ENCODE measurements around the gene ZNF512B. TPM values are rescaled to one million over a fixed set of nuclear protein-coding genes. Genes with fewer than 3 reads are reported as not detected.
A peak's percentile ranks its signal among the peaks of the same experiment; 100 is the strongest.
"Not testable (repeated sequence)": the region's sequence is repeated elsewhere in the genome, so short reads cannot be mapped to it uniquely, and the experiment has no call there.

ZNF512B gene
- total RNA-seq, 1 donor from 2014 or later = 12.0 TPM

GRCh38 chr20:63973160-63973479 lies 3.4 kb upstream of the ZNF512B start:
- Mint-ChIP-seq H3K27me3 (no peaks in the 10 kb centered on the region), H3K4me1 (peaks cover 30% of the 10 kb centered on the region), H3K36me3 (ENCODE audit: low read depth) (peaks cover 14% of the 10 kb centered on the region), H3K9me3 (no peaks in the 10 kb centered on the region), H3K27ac (no peak overlapping the region), H3K4me3 (no peak overlapping the region)
- ATAC-seq (ENCODE audit: low read depth) (no peak), DNase-seq (no peak)
- ChIA-PET CTCF (interaction anchor here (0.6 to 2.3 kb wide), 12 partner anchors 9 to 750 kb away, joined by 3 to 13 read pairs (median 4); partner anchors contain the start of genes OPRL1, PTK6 and TPD52L2), POLR2A (interaction anchor here (0.9 to 3.4 kb wide), 5 partner anchors 108 to 477 kb away, joined by 4 to 13 read pairs (median 7); partner anchors contain the start of genes ARFRP1, PPDPF, PTK6 and TPD52L2)
- TF ChIP-seq, protein P1, sequence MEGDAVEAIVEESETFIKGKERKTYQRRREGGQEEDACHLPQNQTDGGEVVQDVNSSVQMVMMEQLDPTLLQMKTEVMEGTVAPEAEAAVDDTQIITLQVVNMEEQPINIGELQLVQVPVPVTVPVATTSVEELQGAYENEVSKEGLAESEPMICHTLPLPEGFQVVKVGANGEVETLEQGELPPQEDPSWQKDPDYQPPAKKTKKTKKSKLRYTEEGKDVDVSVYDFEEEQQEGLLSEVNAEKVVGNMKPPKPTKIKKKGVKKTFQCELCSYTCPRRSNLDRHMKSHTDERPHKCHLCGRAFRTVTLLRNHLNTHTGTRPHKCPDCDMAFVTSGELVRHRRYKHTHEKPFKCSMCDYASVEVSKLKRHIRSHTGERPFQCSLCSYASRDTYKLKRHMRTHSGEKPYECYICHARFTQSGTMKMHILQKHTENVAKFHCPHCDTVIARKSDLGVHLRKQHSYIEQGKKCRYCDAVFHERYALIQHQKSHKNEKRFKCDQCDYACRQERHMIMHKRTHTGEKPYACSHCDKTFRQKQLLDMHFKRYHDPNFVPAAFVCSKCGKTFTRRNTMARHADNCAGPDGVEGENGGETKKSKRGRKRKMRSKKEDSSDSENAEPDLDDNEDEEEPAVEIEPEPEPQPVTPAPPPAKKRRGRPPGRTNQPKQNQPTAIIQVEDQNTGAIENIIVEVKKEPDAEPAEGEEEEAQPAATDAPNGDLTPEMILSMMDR (IDR thresholded peaks at IDR 0.05) = no peak
- intact Hi-C loops (cut with micrococcal nuclease) = loop anchor here (2.0 to 5.0 kb wide), 5 partner anchors 266 to 916 kb away; partner anchors contain the start of genes ARFRP1 and ZGPAT

- H3K4me3 Mint-ChIP-seq = no peak overlapping the region
- no peaks in the 10 kb centered on the region for H3K27me3 Mint-ChIP-seq
Measured at GRCh38 chr20:63972312-63973159, 2.8 kb upstream of the ZNF512B start.

GRCh38 chr20:63971960-63972311 lies 2.2 kb upstream of the ZNF512B start:
- H3K4me3 Mint-ChIP-seq; H3K9me3 Mint-ChIP-seq; H3K27me3 Mint-ChIP-seq; H3K27ac Mint-ChIP-seq; DNase-seq; ATAC-seq (ENCODE audit: low read depth): not testable (repeated sequence)
- ChIA-PET CTCF (interaction anchor here (0.7 kb wide), 1 partner anchor 16 kb away, joined by 4 read pairs; the partner anchor contains the start of gene UCKL1), POLR2A (interaction anchor here (0.6 kb wide), 1 partner anchor 1850 kb away, joined by 3 read pairs; no protein-coding TSS in a partner anchor)
- intact Hi-C loops (cut with micrococcal nuclease) = loop anchor here (2.0 to 5.0 kb wide), 5 partner anchors 265 to 915 kb away; partner anchors contain the start of genes ARFRP1 and ZGPAT
- Mint-ChIP-seq H3K36me3 (ENCODE audit: low read depth) (peaks cover 12% of the 10 kb centered on the region), H3K4me1 (peaks cover 22% of the 10 kb centered on the region)

More at GRCh38 chr20:63972312-63973159, 2.8 kb upstream of the ZNF512B start:
- Mint-ChIP-seq H3K9me3 (no peaks in the 10 kb centered on the region), H3K36me3 (ENCODE audit: low read depth) (peaks cover 14% of the 10 kb centered on the region), H3K4me1 (peaks cover 25% of the 10 kb centered on the region), H3K27ac (no peak overlapping the region)
- ATAC-seq (ENCODE audit: low read depth) (no peak), DNase-seq (peak; percentile 12)
- CTCF ChIA-PET = interaction anchor here (0.7 to 2.3 kb wide), 7 partner anchors 9 to 749 kb away, joined by 4 to 12 read pairs (median 4); partner anchors contain the start of genes PTK6, TPD52L2 and UCKL1
- intact Hi-C loops (cut with micrococcal nuclease) = loop anchor here (2.0 to 5.0 kb wide), 5 partner anchors 265 to 915 kb away; partner anchors contain the start of genes ARFRP1 and ZGPAT
- POLR2A ChIA-PET = interaction anchor here (1.8 to 3.4 kb wide), 2 partner anchors 107 to 435 kb away, joined by 7 to 13 read pairs; partner anchors contain the start of genes PTK6 and TPD52L2
- TF ChIP-seq, protein P1 (IDR thresholded peaks at IDR 0.05) = no peak

- Mint-ChIP-seq H3K4me1 (peaks cover 19% of the 10 kb centered on the region), H3K27ac (no peak overlapping the region), H3K9me3 (no peaks in the 10 kb centered on the region), H3K36me3 (ENCODE audit: low read depth) (peaks cover 12% of the 10 kb centered on the region), H3K4me3 (peak overlapping the region; percentile 72), H3K27me3 (no peaks in the 10 kb centered on the region)
- ChIA-PET CTCF (no interaction called here), POLR2A (interaction anchor here (0.6 kb wide), 1 partner anchor 1849 kb away, joined by 3 read pairs; no protein-coding TSS in a partner anchor)
- DNase-seq = no peak
- ATAC-seq (ENCODE audit: low read depth) = no peak
- TF ChIP-seq, protein P1 (IDR thresholded peaks at IDR 0.05) = no peak
- intact Hi-C loops (cut with micrococcal nuclease) = loop anchor here (5.0 kb wide), 4 partner anchors 264 to 914 kb away; partner anchors contain the start of genes ARFRP1 and ZGPAT
Measured at GRCh38 chr20:63970714-63971431, 1.1 kb upstream of the ZNF512B start.

Data from activated B cell treated with CpG ODN at 0.5 μM for 24 hours (primary cell).